B cell (primary cell): ENCODE measurements around the gene PRSS53.

Experiments
- EZH2 ChIP-seq: IDR thresholded peaks from 2 replicates; pipeline ENCODE4 v1.6.1; 2012; ENCODE audit warnings: borderline replicate concordance, low read depth, mild to moderate bottlenecking, moderate library complexity, low read length; ENCODE audit not compliant: insufficient read depth, poor library complexity, severe bottlenecking
- TF ChIP-seq, protein P1 (sequence below): fragments of 200-600 bp; IDR thresholded peaks from one replicate; pipeline ENCODE4 v1.8.0; 2022; ENCODE audit warnings: antibody characterized with exemption, mild to moderate bottlenecking

DNA sequence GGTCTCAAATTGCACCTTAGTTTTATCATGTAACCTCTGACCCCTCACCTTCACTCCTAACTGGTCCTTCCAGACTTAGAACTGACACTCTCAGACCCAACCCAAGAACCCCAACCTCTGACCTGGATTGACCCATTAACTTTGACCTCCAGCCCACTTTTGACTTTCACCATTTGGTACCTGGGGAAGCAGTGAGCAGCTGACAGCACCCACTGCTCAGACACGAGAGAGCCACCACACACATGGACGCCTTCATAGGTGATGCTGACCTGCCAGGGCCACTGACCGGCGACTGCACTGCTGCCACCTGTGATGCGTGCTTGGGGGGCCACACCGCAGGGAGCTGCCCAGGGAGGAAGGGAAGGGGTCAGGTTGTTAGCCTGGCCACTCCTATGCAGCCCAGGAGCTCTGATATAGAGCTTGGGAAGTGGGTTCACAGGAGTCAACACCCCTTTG, 44.3 kb upstream of the PRSS53 start:
- TF ChIP-seq, protein P1, sequence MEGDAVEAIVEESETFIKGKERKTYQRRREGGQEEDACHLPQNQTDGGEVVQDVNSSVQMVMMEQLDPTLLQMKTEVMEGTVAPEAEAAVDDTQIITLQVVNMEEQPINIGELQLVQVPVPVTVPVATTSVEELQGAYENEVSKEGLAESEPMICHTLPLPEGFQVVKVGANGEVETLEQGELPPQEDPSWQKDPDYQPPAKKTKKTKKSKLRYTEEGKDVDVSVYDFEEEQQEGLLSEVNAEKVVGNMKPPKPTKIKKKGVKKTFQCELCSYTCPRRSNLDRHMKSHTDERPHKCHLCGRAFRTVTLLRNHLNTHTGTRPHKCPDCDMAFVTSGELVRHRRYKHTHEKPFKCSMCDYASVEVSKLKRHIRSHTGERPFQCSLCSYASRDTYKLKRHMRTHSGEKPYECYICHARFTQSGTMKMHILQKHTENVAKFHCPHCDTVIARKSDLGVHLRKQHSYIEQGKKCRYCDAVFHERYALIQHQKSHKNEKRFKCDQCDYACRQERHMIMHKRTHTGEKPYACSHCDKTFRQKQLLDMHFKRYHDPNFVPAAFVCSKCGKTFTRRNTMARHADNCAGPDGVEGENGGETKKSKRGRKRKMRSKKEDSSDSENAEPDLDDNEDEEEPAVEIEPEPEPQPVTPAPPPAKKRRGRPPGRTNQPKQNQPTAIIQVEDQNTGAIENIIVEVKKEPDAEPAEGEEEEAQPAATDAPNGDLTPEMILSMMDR = no peak
- no peak for TF ChIP-seq EZH2
